ENCODE data around the gene PITPNM3. TPM values are rescaled to one million over a fixed set of nuclear protein-coding genes. Genes with fewer than 3 reads are reported as not detected.

The PITPNM3 gene
- total and polyA plus RNA-seq, 2 of the 13 experiments (the other 11 are each of a cell fraction or from before 2014, with no cell fraction given), result 0.13 to 0.29 TPM

DNA sequence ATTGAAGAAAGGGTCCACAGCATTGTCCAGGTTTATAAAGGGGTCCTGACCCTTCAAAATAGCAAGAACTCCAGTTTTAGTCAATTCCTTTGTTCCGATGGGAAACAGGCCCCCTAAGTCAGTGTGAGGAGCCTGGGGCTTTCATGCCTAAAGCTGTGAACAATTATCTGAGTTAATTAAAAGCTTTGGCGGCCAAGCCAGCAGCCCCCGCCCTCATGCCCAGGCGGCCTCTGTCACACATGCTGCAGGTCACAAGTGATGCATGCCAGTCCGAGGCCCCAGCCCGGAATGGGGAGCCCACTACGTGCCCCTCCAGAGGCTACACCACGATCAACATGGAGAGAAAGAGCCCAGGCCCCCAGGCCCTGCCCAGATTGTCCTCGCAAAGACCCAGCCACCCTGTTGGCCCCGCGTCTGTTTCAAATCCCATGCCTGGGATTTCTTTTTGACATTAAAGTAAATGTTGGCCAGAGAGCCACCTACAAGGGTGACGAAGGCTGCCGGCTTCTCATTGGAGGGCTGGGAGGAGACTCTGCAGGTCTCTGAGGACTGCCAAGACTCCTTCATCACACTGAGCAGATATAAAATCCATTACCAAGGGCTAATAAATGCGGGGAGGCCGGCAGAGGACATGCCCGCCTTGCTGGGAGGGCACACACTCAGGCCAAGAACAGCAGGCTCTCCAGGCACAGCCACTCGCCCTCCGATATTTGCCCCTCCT lies 14.5 kb upstream of the PITPNM3 start:
- Histone ChIP-seq H4K20me1 (ENCODE audit: insufficient read depth, low read length) (no peaks in the 10 kb centered on the region), H3K79me2 (ENCODE audit: insufficient read depth, low read length) (no peaks in the 10 kb centered on the region), H2AFZ (ENCODE audit: low read length) (no peak overlapping the region), H3K36me3 (replicated peaks in 1 of 2; ENCODE audit: control insufficient read depth in 1 of 2, insufficient read depth in 2 of 2, low read length in 2 of 2) (0 out of 5 replicates have a peak, but pooled peaks cover 0 to 1% of the 10 kb centered on the region in 2 experiments), H3K9me3 (ENCODE audit: low read length) (no peaks in the 10 kb centered on the region), H3K4me1 (ENCODE audit: insufficient read depth, low read length) (no peaks in the 10 kb centered on the region), H3K27ac (ENCODE audit: extremely low read length, insufficient read depth, low read length) (no peak overlapping the region), H3K4me3 (replicated peaks in 1 of 3; ENCODE audit: insufficient read depth in 1 of 3, low read depth in 2 of 3, low read length in 3 of 3) (no peak overlapping the region), H3K9ac (ENCODE audit: insufficient read depth, low read depth, low read length) (no peak overlapping the region), H3K27me3 (ENCODE audit: control insufficient read depth in 1 of 2, insufficient read depth in 2 of 2, low read length in 2 of 2) (no peaks in the 10 kb centered on the region; a peak in 1 of 5 replicates), H3K4me2 (ENCODE audit: low read depth, low read length) (no peak overlapping the region)
- intact Hi-C loops (cut with micrococcal nuclease; ENCODE audit: unreplicated experiment), result no loop called here
- DNase-seq (ENCODE audit: low spot score) (no peak), ATAC-seq (no peak), FAIRE-seq (no peak)
- ChIA-PET CTCF (ENCODE audit: low intra/inter-chr PET ratio, low total read pairs) (no interaction called here), POLR2A (no interaction called here)
- no TSS peak for BruUV-seq (replicated peaks)
- in situ Hi-C loops (cut with HindIII; ENCODE audit: extremely low pct_ligation_motif_present, low pct_unique_long_range_greater_than_20kb), result no loop called here
- TF ChIP-seq RFXANK (CRISPR knock-in tag; IDR thresholded peaks at IDR 0.05) (no peak), MXI1 (IDR thresholded peaks at IDR 0.05; ENCODE audit: borderline replicate concordance, low read depth, low read length) (no peak), TEAD2 (CRISPR knock-in tag; IDR thresholded peaks at IDR 0.05) (no peak)
- TF ChIP-seq, protein P1, sequence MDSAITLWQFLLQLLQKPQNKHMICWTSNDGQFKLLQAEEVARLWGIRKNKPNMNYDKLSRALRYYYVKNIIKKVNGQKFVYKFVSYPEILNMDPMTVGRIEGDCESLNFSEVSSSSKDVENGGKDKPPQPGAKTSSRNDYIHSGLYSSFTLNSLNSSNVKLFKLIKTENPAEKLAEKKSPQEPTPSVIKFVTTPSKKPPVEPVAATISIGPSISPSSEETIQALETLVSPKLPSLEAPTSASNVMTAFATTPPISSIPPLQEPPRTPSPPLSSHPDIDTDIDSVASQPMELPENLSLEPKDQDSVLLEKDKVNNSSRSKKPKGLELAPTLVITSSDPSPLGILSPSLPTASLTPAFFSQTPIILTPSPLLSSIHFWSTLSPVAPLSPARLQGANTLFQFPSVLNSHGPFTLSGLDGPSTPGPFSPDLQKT (CRISPR knock-in tag; IDR thresholded peaks at IDR 0.05; ENCODE audit: borderline replicate concordance), result no peak
- 97% methylated on average over 6 of the region's 18 CpGs for WGBS (ENCODE audit: low lambda C conversion rate)

DNA sequence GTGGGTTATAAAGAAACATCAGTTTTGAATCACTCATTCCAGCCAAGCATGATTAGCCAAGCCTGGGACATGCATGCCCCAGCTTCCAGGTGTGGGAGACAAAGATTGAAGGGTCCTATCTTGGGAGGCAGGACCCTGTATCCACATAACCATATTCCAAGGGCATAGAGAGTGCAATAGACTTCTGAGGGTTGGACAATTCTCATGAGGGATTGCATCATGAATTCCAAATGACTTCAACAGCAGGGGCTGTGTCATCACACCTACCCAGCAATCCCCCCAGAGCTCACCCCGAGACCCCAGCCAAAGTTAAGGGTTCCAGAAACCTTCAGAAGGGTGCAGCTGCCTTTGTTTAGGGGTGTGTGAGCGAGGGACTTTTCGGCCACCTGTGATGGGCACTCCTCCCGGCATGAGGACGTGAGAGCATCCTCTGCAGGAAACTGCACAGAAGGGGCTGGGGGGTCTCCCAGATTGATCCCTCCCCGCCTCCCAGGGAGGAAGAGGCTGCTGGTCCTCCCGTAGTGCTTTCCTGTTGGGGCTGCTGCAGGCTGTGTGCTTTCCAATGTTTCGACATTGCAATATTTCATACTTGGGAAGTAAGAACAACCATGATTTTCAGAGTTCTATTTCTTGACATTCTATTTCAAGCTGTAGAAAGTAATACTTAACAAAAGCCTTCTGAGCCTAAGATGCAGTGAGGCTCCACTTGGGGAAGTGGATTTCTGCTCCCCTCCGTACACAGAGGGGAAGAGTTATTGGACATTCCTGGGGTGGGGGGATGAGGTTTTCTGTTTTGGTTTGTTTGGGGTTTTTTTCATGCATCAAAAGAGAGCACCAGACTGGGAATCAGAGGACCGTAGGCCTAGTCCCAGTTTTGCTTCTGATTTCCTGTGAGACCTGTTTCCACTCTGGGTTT lies 13.3 kb upstream of the PITPNM3 start:
- DNase-seq (ENCODE audit: low spot score), result no peak
- 88% methylated on average over 5 of the region's 10 CpGs for WGBS (ENCODE audit: low lambda C conversion rate)

More for the DNA sequence above, 13.3 kb upstream of the PITPNM3 start:
- H3K27me3 ChIP-seq (ENCODE audit: control insufficient read depth in 1 of 2, insufficient read depth in 2 of 2, low read length in 2 of 2), result no peaks in the 10 kb centered on the region; a peak in 1 of 5 replicates
- no peaks in the 10 kb centered on the region for H3K79me2 ChIP-seq (ENCODE audit: insufficient read depth, low read length)
- no TSS peak for BruUV-seq (replicated peaks)
- intact Hi-C loops (cut with micrococcal nuclease; ENCODE audit: unreplicated experiment), result no loop called here
- in situ Hi-C loops (cut with HindIII; ENCODE audit: extremely low pct_ligation_motif_present, low pct_unique_long_range_greater_than_20kb), result no loop called here
- FAIRE-seq (no peak), ATAC-seq (no peak)
- H2AFZ ChIP-seq (ENCODE audit: low read length), result no peak overlapping the region
- no peaks in the 10 kb centered on the region for H4K20me1 ChIP-seq (ENCODE audit: insufficient read depth, low read length)
- no peak overlapping the region for H3K4me2 ChIP-seq (ENCODE audit: low read depth, low read length)
- H3K9me3 ChIP-seq (ENCODE audit: low read length), result no peaks in the 10 kb centered on the region
- H3K27ac ChIP-seq (ENCODE audit: extremely low read length, insufficient read depth, low read length), result no peak overlapping the region
- CTCF ChIA-PET (ENCODE audit: low intra/inter-chr PET ratio, low total read pairs), result no interaction called here
- H3K9ac ChIP-seq (ENCODE audit: insufficient read depth, low read depth, low read length), result no peak overlapping the region
- TF ChIP-seq ZSCAN12 (CRISPR knock-in tag; IDR thresholded peaks at IDR 0.05) (no peak), CEBPB (IDR thresholded peaks at IDR 0.05; ENCODE audit: borderline replicate concordance, low read depth, low read length) (peak; percentile 66; the same call in 1 of the 2 replicates)
- TF ChIP-seq, protein P2, sequence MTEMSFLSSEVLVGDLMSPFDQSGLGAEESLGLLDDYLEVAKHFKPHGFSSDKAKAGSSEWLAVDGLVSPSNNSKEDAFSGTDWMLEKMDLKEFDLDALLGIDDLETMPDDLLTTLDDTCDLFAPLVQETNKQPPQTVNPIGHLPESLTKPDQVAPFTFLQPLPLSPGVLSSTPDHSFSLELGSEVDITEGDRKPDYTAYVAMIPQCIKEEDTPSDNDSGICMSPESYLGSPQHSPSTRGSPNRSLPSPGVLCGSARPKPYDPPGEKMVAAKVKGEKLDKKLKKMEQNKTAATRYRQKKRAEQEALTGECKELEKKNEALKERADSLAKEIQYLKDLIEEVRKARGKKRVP (CRISPR knock-in tag; IDR thresholded peaks at IDR 0.05), result peak in 1 of 2 experiments; percentile 75; a peak in 2 of 4 replicates
- TF ChIP-seq, protein P3, sequence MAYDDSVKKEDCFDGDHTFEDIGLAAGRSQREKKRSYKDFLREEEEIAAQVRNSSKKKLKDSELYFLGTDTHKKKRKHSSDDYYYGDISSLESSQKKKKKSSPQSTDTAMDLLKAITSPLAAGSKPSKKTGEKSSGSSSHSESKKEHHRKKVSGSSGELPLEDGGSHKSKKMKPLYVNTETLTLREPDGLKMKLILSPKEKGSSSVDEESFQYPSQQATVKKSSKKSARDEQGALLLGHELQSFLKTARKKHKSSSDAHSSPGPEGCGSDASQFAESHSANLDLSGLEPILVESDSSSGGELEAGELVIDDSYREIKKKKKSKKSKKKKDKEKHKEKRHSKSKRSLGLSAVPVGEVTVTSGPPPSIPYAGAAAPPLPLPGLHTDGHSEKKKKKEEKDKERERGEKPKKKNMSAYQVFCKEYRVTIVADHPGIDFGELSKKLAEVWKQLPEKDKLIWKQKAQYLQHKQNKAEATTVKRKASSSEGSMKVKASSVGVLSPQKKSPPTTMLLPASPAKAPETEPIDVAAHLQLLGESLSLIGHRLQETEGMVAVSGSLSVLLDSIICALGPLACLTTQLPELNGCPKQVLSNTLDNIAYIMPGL (CRISPR knock-in tag; IDR thresholded peaks at IDR 0.05; ENCODE audit: borderline replicate concordance in 1 of 2, low read depth in 1 of 2), result no peak
- 0 out of 5 replicates have a peak, but pooled peaks cover 0 to 1% of the 10 kb centered on the region in 2 experiments for H3K36me3 ChIP-seq (replicated peaks in 1 of 2; ENCODE audit: control insufficient read depth in 1 of 2, insufficient read depth in 2 of 2, low read length in 2 of 2)
- POLR2A ChIA-PET, result no interaction called here
- H3K4me3 ChIP-seq (replicated peaks in 1 of 3; ENCODE audit: insufficient read depth in 1 of 3, low read depth in 2 of 3, low read length in 3 of 3), result no peak overlapping the region
- no peaks in the 10 kb centered on the region for H3K4me1 ChIP-seq (ENCODE audit: insufficient read depth, low read length)

All from HepG2 (cell line).